Erythroblast (primary cell): ENCODE data around the gene LRBA.

Source experiments
- DNase-seq, 2 experiments: peaks; one replicate each; lab custom pipeline; 2025; lab: John Stamatoyannopoulos, UW
- GATA1 ChIP-seq: IDR thresholded peaks from 2 replicates; pipeline ENCODE4 v1.6.1; 2011; ENCODE audit warnings: low read depth, mild to moderate bottlenecking, control low read depth, low read length, moderate library complexity
- POLR2A ChIP-seq: IDR thresholded peaks from 2 replicates; pipeline ENCODE4 v1.6.1; 2011; ENCODE audit warnings: mild to moderate bottlenecking, low read length

LRBA gene

DNA sequence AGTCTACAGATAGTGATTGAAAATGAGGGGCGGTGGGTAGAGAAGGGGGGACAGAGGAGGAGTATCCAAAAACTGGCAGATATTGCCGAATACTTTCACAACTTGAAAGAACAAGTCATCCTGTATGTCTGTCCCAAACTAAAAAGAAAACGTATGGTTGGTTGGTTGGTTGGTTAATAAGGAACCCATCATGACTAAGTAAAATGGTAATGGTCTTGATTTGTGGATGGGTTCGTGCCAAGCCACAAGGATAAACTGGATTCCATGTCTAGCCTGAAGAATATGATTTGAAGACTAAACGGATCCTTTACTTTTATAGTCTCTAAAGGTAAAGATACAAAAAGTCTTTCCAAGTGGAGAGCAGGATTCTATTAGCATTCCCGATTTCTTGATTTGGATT, 728.4 kb downstream of the LRBA start:
- no peak for DNase-seq

DNA sequence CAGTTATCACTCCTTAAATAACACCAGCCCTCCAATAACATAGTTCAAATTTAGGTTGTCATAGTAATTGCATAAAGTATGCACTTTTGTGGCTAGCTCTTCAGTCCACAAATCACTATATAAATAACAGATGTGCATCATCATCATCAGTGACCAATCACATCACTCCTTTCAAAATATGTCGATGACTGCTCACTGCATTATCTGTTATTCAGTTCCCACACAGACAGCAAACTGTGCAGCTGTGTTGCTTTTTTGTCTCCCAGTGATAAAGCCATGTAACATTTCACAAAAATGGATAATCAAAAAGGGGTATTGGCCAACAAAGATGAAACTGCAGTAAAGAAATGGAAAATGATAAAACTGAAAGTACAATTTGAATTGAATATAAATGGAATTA, 731.4 kb downstream of the LRBA start:
- peak; percentile 30 to 45 for DNase-seq
- TF ChIP-seq GATA1 (no peak), POLR2A (no peak)

More for the DNA sequence above, 728.4 kb downstream of the LRBA start:
- TF ChIP-seq POLR2A (no peak), GATA1 (no peak)

DNA sequence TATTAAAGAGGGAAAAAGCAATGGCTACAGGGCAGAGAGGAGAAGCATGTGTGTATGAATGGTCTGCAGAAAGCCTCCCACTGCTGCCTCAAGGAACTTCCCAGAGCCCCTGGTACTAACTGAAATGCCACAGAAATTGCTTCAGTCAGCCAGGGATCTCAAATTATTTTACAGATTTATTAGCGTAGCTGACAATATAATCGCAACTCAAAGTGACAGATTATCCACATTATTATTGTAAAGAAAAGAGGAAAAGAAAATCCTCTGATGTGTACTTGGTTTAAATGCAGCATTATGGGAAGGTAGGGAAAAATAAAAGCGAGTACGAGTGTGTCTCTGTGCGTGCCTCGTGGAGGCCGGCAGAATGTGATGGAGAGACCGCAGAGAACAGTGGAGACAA, 734.1 kb downstream of the LRBA start:
- DNase-seq = no peak
- TF ChIP-seq POLR2A (no peak), GATA1 (no peak)

DNA sequence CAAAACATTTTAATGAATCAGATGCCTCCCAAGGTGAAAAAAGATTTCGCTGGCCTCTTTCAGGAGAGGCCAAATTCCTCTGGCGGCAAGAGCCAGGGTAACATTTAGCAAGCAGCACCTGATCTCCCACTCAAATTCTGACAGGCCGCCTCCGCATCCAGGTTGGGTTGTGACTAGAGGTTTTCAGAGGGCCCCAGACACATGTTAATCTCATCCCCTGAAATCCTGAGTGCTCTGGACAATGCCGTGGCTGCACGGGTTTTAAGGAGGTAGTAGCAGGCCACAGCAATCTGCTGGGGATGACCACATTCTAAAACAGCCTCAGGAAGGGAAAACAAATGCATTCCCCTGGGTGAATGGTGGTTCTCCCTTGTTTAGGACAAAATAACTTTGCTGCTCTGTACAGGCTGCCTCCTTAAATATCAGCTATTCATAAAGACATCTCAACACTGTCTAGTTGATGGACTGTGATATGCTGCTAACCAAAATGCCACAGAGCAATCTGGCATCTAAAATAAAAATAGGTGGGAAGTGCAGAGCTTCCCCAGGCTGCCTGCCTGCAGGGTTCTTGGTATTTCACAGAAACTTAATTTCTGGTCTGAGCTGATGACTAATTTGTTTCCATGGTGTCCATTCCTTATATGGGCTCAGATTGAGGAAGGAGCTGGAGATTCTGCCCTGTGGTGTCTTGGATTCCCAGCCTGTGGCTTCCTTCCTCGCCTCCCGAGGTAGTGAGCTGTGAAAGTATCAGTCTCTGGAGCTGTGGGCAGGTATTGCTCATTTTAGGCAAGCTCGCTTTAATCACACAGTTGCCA, 734.8 kb downstream of the LRBA start:
- TF ChIP-seq POLR2A (no peak), GATA1 (no peak)
- no peak for DNase-seq

DNA sequence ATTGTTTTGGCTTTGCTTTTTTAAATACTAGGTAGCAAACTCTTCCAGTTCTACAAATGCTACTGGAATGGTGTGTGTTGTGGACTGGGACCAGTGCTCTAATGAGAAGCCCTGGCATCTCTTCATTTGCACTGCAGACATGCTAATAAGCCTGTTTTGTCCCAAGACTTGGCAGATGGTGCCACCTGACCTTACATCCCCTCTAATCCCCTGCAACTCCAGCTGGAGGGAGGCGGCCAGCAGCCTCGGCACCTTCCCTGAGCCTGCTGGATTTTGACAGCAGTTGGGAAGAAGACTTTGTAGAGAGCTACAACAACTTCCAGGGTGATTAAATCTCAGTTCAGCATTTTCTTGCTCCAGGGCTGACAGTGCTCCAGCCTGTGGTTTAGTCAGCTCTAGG, 736.9 kb downstream of the LRBA start:
- no peak for DNase-seq
- TF ChIP-seq POLR2A (no peak), GATA1 (no peak)

DNA sequence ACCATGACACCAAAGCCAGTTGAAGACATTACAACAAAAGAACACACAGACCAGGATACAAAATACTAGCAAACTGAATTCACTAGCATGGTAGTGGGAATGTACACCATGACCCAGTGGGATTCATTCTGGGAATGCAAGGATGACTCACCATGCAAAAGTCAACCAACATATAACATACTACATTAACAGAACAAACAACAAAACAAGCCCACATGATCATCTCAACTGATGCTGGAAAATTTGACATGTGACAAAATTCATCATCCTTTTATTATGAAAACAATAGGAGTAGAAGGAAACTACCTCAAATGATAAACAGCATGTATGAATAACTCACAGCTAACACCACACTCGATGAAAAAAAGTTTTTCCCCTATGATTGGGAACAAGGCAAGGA, 746.6 kb downstream of the LRBA start:
- no peak for TF ChIP-seq GATA1
- TF ChIP-seq POLR2A = no peak
- no peak for DNase-seq

DNA sequence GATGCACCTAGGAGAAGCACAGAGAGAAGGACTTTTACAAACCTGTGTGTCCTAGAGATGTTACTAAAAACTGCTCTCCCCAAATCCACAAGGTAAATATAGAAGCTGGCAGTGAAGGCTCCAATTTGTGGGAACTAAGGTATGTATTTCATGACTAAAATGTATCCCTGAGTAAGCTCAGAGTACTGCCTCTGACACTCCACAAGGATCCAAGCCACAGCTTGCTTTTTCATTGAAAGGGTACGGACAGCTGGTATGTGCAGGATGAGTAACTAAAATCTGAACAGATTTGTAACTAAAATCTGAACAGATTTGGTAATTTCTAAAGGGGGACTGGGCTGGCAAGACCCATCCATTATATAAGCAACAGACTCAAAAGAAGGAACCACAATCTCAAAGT, 749.3 kb downstream of the LRBA start:
- no peak for TF ChIP-seq POLR2A
- TF ChIP-seq GATA1 = no peak

DNA sequence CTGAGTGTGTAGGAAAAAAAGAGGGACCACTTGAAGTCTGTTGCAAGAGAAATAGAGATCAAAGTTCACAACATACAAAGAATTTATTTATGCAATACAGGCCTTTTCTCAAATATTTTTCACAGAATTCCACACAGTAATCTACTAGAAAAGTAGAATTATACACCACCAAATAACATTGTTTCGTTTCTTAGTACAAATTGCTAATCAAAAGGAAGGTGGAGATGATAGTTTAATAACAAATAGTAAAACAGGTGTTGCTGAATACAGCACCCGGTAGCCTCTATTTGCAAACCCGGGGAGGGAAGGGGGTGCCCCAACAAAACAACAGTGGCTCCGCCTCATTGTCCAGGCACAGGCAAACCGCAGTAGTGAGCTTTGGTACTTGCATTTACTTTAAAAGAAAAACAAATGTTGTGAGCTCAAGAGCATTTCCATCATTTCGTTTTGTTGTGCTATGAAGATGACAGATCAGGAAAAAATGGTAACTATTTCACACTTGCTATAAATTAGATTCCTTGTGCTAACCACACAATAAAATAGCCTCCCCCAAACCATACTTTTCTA, 750.4 kb downstream of the LRBA start:
- no peak for DNase-seq

More for the DNA sequence above, 749.3 kb downstream of the LRBA start:
- DNase-seq = no peak

DNA sequence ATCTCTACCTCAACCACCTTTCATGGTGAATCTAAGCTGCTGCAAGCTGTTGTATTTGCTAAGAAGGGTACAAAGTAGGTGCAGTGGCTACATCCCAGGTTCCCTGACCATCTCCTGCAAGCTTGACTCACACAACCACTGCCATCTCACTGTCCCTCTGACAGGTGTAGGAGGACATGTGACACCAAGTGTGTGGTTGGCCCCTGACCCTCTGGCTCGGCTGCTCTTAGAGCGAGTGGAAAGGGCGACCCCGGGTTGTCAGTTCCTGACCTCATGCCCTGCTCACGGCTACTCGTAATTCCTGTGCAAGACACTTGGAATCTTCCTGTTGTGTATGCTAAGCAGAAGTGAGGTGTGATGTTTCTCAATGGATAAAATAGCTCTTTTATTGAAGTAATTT, 752.5 kb downstream of the LRBA start:
- no peak for DNase-seq
- TF ChIP-seq POLR2A (no peak), GATA1 (no peak)

More for the DNA sequence above, 750.4 kb downstream of the LRBA start:
- TF ChIP-seq POLR2A (no peak), GATA1 (no peak)

DNA sequence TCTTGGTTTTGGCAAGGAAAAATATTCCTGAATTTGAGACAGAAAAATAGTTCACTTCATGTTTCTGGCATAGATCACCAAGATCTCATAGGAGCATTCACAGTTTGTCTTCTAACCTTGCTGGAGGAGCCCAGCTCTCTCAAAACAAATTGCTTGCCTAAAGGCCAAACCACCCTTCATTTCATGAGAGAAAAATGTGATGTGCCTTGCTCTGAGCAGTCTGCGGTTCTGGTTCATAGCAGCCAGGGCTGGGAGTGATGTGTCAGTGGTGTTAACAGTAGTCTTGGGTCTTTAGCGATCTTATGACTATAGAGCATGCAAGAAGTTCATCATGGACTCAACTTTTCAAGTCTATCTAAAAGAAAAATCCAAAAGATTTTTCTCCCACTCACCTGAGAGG, 753.5 kb downstream of the LRBA start:
- DNase-seq = no peak
- TF ChIP-seq GATA1 (no peak), POLR2A (no peak)

DNA sequence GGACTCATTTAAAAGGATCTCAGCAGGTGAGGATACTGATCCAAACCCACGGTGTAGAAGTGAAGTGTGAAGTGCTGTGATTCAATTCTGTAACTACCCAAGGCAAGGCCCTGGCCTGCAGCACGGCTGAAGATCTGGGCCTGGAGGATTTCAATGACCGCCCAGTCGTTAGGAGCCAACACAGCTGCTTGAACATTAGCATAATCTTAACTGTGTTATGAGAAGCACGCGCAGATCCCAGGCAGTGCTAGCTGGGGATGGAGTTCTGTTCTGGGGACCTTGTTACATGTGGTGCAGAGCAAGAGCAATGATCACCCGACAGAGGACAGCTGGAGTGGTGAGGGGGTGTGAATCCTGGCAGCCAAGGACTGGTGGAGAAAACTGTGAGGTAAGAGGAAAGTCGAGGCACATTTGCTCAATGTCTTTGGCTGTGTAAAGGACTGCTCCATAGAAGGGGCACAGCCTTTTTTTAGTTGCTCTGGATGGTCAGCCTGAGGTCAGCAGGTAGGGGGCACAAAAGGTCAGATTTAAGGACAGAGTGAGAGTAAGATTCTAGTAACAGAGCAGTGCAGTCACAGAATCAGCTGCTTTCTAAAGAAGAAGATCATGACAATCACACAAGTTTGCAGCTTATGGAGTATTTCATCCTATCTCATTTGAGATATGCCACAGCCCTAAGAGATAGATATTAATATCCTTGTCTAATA, 755.1 kb downstream of the LRBA start:
- TF ChIP-seq POLR2A (no peak), GATA1 (no peak)

DNA sequence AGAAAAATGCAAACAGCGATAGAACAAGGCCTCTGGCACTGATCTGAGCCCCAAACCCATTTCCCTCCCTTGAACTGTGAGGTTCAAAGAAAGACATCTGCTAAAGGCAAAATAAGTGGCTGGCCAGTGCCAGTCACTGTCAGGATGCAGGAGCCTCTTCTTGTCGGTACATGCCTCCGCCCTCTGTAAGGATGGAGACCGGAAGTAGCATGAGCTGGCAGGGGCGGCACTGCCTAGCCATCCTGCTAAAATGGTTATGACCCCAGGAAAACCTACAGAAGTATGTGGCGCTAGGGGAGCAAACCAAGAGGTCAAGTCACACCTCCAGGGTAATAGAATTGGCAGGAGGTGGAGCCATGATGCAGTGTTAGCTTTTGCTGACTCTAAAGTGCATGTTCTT, 756.5 kb downstream of the LRBA start:
- no peak for DNase-seq
- TF ChIP-seq GATA1 (no peak), POLR2A (no peak)

More for the DNA sequence above, 755.1 kb downstream of the LRBA start:
- DNase-seq = no peak

DNA sequence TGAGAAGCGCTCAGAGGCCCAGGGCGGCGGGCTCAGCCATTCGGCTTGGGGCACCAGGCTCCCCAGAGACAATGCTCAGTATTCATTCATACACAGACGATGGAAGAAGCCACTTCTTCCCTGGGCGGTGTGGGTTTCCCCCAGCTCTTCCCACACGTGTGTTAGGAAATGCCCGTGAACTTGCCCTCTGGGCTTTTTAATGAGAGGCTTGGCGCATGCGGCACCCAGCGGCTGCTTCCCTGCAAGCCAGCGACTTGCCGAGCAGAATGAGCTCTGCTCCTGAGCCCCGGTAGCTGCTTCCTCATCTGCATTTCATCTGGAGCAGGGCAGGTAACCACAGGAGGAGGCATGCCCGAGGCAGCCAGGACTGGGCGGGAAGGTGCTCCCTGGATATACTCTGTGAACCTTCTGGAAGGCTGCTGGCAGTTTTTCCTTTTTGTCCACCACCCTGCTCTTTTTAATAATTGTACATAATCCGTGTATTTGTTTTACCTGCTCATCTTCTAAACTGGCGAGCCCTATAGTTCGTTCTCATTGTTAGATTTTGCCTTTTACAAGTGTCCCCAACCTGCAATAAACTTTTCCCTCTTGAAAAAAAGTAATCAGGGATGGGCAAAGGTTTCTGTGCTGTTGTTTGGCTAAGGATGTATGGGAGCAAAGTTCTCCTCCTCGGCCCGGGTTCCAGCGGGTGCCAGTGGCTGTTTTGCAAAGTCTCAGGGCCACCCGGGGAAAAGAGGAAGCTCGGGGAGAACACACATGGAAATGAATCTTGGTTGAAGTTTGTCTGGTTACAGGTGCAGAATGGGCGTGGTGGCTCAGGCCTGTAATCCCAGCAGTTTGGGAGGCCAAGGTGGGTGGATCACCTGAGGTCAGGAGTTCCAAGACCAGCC, 758.0 kb downstream of the LRBA start:
- DNase-seq = no peak
- no peak for TF ChIP-seq POLR2A
- no peak for TF ChIP-seq GATA1

DNA sequence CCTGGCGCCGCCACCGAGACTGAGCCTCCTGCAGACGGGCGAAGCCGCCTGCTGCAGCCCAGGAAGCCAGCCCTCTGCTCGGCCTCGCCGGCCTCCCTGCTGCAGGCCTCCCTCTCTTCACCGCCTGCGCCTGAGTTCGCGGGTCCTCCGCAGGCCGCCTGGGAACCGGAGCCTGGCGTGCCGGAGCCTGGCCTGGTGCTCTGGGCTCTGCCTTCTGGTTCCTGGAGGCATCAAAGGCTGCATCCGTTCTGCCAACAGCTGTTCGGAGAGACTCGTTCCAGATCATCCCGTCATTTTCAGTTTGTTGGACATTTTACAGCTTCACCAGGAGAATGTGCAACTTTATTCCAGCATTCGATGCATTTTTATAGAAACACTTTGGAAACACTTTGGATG, 758.9 kb downstream of the LRBA start:
- no peak for TF ChIP-seq GATA1
- TF ChIP-seq POLR2A = no peak
- DNase-seq = no peak
